HG03442 (cell line): ENCODE data around the gene CLK3.
"Not testable (repeated sequence)": the region's sequence is repeated elsewhere in the genome, so short reads cannot be mapped to it uniquely, and the experiment has no call there.

Source experiments
- ATAC-seq: cut with Tn5 transposase; IDR thresholded peaks from one replicate; pipeline ENCODE4 v1.9.1; 2021; ENCODE audit warnings: mild to moderate bottlenecking, moderate library complexity; ENCODE audit not compliant: unreplicated experiment

The CLK3 gene

DNA sequence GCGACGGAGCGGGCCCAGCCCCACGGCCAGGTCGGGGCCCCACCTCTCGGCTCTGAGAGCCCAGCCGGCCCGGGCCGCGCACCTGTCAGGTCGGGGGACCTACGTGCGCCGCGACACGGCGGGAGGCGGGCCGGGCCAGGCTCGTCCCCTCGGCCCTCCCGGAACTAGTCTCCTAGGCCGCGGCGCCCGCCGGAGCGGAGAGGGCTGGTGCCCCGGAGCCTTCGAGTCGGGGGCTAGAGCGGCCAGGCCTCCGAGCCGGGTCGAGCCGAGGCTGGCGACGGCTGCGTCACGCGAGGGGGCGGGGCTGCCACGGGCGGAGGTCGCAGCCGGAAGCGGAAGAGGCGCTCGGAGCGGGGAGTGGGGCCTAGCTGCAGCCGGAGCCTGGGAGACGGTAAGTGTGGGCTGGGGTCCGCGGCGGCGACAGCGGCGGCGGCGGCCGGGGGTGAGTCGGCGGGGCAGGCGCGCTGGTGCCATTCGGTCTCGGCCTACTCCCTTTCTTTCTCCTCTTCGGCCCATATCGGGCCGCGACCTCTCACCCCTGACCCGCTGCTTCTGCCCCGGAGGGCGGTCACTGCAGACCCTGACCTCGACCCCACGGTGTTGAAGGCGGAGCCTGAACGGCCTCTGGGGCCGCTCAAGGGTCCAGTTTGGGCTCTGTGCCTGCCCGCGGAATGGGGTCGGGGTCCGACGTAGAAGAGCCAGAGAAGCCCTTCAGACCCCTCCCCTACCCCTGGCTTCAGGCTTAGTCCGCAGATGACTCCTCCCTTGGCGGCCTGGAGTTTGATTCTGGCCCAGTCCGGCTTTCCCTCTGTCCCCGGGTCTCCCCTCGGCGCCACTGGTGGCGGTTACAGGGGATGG, at the start of gene CLK3:
CLK3 (plus strand) TSS at position 329 of the 858 bp plus-strand sequence. CDS start 3,361 bp downstream, outside the sequence.
- peak; percentile 68 for ATAC-seq

DNA sequence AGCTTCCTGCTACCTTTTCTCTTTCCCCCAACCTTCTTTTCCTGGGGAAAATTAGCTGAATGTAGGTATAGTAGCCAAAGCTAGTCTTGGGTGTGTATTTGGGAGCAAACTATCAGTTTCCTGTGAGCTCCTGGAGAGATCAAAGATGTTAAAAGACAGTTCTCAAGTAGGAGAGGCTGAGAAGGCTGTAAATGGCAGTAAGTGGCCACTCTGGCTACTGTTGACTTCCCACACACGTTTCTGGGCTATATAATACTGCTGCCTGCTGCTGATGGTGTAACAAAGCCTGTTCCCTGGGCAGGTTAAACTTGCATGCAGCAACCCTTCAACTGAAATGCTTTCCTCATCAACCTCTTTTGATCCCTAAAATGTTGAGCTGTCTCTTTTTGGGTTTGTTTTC, 47.0 kb upstream of the CLK3 start:
- ATAC-seq, result no peak

DNA sequence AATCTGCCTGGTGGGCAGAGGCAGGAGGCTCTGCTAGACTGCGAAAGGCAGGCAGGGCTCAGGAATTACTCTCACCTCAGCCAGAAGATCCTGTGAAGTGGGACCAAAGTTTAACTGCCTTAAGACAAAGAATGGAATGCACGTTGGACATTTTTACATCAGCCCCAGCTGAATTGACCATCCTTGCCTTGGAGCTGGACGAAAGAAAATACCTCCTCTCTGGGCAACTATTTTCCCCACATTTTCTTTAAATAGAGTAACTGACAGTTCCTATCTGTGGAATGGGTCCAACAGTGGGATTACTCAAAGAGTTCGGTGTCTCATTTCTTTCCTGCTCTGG, 45.9 kb upstream of the CLK3 start:
- ATAC-seq, result no peak

DNA sequence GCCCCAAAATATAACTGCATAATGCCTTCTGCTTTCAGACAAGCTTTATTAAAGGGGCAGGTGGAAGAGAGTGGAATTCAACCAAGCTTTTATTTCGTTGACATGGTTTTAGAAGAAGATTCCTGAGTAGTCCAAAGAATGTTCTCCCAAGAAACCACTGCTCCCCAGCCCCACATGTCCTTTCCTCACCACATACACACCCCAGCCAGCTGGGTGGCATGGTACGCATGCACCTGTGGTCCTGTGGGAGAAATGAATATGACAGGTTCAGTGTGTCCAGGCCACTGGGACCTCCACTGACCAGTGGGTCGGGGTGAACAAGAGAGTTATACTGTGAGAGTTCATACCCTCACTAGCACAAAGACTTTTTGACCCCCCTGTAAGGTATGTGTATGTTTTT, 44.4 kb upstream of the CLK3 start:
- no peak for ATAC-seq

DNA sequence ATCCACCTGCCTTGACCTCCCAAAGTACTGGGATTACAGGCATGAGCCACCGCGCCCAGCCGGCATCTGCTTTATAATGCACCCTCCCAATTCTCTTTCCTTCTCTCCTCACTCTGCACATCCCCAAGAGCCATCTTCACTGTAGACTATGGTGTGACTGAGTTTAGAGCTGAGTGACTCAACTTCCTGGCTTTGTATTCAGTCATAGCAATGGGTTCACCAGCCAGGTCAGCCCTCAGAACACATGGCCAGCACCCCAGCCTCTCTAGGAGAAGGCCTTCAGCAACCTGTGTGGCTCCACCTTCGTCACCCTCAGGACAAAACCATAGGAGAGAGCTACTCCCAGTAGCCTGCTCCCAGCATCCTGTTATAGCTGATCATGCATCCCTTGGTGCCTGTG, 41.6 kb upstream of the CLK3 start:
- no peak for ATAC-seq

DNA sequence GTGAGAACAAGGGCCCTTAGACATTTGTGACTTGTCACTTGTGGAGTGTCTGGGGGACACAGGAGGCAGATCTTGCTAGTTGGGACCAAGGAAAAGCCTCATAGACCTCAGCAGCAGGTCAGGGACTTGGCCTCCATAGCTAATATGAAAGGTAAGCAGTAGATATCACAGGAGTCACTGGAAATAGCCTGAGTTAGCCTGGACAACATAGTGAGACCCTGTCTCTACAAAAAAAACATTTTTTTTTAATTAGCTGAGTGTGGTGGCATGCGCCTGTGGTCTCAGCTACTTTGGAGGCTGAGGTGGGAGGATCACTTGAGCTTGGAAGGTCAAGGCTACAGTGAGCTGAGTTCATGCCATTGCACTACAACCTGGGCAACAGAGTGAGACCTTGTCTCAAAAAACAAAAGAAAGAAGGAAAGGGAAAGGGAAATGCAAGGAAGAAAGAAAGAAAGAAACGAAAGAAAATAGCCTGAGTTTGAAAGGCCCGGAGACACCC, 37.1 kb upstream of the CLK3 start:
- ATAC-seq, result no peak

DNA sequence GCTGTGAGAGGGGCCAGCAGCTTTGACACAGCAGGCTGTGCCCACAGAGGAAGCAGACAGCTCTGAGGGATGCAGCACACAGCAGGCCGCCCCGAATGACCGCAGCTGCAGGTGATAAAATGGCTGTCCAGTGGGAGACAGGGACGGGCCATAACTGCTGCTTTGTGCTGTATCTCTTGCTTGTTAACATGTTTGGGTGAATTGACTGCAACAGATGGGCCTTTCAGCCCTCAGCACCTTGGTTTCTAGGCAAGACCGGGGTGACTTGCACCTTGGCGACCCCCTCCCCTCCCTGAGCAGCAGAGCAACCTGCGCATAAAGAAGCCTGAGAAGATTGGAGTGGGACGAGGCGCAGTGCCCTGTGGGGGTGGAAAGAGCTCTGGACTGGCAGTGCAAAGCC, 36.6 kb upstream of the CLK3 start:
- no peak for ATAC-seq

DNA sequence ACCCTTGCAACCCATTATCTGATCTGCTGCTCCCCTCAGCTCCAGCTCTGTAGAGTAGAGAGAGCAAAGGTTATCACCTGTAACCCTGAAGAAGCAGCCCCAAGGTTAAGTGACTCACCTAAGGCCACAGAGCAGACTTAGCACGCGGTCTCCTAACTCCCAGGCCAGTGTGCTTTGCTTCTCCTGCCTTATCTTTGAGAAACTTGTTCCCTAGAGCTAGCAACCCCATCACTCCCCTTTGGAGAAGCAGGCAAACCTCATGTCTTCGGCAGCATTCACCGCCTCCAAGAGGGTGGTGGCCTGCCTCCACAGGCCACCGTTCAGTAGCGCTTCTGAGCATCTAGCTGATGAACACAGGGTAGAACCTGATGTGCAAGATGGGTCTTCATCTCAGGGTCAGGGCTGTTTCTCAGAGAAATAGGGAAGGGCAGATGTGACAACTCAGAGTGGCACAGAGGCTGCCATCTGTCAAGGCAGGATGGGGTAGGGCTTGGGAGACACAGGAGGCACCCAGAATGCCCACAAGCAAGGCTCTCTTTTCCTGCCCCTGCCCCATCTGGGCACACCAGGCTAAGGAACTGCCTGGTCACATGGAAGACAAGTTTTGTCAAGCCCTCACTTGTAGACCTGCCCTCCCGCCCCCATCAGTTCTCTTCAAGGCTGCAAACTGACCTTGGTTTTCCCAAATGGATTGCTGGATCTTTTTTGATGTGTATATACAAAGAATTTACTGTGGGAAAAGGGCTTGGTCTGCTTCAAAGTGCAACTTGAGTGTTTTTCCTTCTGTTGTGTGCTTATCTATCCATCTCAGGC, 34.9 kb upstream of the CLK3 start:
- no peak for ATAC-seq

DNA sequence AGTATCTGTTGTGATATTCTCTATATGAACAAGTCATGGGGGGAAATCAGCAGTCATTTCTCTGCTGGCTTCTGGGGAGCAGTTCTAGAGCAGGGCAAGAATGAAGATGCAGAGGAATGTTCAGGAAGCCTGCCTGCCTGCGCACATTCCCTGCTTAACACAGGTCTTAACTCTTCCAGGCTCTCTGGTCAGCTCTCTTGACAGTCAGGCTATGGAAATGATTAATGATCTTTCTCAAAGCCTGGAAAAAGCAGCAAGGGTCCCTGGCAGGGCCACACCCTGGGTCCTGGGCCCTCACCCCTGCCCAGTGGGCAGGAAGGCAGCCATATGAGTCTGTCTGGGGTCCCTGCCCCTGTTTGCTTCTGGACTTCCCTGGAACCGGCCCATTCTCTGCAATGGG, 31.4 kb upstream of the CLK3 start:
- ATAC-seq, result no peak

DNA sequence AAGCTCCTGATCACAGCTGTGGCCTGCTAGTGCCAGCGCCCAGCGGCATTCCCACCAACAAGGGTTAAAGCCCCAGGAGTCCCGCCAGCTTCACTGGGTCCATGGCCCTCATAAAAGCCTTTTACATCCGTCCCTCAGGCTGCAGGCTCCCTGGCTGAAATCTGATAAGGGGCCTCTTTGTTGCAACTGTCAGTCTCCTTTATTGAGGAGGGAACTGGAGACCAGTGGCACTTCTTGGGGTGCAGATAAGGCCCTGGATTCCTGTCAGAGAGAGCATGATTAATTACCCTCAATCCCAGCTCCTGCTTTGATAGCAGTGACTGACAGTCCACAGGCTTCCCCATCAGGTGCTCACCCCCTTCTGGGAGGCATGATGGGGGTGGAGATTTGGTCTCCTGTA, 30.9 kb upstream of the CLK3 start:
- no peak for ATAC-seq

DNA sequence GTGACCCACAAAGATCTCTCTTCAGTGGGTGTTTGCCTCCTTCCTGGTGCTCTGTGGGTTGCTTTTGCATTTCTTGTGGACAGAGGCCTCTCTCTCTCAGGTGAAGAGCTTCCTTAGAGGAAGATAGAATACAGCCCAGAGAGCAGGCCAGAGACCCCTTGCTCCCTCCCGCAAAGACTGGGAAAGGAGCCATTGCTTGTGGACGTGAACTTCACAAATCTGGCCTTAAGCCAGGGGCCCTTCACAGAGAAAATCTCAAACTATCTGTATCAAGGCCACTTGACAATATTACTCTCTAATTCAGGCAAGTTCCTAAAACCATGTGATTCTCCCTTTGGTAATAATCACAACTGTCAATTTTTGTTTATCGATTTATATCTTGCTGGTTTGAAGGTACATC, 30.4 kb upstream of the CLK3 start:
- ATAC-seq, result no peak

DNA sequence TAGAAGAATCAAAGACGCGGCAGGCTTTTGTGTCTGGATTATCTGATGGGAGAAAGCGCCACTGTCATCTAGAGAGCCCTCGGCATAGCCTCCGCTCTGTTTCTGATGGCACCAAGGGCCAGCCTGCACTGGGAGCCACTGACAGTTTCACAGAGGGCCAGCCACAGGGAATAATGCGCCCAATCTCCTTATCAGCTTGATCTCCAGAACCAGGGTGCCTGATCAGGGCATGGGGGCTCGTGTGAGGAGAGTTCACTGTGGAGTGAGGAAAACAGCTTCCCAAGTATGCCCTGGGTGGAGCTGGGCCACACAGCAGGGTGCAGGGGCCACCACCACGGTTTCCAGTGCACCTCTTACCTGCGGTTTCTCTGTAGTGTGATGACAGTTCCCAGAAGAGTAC, 29.8 kb upstream of the CLK3 start:
- ATAC-seq, result no peak

DNA sequence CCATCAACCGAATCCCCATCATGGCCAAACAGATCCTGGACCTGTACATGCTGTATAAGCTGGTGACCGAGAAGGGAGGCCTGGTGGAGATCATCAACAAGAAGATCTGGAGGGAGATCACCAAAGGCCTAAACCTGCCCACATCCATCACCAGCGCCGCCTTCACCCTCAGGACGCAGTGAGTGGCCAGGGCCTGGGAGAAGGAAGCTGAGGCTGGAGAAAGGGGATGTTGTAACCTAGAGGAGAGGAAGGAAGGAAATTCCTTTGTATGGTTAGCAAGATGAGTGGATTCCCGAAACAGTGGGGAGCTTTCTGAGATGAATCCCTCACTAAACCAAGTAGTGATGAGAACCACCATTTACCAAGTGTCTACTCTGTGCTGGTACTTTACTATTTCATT, 25.8 kb upstream of the CLK3 start:
- no peak for ATAC-seq

DNA sequence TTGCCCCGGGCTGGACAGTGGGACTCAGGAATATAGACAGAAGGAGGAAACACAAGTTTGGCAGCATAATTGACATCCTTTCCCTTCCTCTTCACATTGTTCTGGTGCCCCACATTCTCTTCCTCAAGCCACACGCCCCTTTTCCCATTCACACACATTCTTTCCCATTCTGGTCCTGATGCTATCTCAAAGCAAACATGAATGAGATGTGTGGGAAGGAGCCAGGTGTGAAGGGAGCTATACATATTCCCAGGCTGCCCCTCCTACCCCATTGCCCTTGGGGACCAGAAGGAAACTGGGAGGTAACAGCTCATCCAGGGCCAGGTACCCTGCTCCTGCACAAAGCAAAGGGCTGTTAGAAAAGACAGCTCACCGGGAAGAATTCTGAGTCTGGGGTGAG, 23.4 kb upstream of the CLK3 start:
- no peak for ATAC-seq

DNA sequence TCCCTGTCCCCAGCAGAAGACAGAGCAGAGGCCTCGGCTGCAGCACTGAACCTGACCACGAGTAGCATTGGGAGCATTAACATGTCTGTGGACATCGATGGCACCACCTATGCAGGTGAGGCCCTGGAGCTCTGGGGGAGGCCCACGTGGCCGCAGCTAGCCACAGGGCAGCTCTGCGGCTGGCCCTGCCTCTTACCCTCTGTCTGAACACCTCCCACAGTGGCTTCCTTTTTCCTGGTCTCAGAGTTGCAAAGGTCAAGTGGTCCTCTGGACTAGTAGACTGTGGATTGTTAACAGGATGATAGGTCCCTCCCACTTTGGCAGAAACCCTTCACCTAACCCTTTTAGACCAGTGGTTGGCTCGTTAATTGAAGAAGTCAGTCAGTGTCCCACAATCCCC, 22.5 kb upstream of the CLK3 start:
- no peak for ATAC-seq

DNA sequence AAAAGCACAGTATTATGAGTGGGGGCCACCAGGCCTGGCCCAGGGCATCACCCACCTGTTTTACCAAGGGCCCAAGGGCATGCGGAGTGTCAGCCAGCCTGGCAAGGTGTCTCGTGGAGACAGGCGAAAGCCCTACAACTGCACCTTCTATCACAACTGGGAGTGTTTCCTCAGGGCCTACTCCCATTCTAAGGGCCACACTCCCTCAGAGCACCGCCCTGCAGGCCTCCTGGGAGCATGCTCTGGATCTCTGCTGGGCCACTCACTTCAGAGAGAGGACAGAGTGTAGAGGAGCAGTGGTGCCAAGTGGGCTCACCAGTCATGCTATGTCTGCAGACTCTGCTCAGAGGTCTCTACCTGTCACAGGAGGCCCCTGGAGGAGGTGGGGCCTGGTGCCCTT, 21.2 kb upstream of the CLK3 start:
- ATAC-seq, result no peak

DNA sequence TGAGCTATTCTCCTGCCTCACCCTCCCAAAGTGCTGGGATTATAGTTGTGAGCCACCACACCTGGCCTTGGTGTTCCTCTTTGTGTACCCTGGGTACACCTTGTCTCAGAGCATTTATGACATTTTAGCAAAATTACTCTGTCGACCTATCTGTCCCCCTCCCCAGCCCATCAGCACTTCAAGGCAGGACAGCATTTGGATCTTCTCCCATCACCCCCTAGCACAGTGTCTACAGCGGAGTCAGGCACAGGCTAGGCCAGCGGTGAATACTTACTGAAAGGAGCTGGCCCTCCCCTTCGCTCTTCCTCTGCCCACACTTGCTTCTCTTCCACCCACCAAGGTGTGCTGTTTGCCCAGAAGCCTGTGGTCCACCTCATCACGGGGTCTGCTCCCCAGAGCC, 20.4 kb upstream of the CLK3 start:
- ATAC-seq, result no peak

DNA sequence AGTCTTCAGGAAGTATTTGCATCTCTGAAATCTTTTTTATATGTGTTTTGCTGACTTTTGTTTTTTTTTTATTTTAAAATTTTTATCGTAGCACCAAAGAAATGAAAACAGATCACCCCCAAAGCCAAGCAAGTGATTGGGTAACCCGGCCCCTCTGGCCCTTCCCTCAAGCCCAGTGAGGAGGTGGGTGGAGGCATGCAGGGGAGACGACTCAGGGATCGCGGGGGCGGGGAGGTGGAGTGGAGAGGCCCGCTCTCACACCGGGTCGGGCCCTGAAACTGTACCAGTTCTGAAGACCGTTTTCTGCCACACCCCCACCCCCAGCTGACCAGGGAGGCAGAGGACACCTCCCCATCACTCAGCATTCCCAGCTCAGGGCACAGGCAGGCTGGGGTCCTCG, 18.9 kb upstream of the CLK3 start:
- ATAC-seq, result not testable (repeated sequence)

DNA sequence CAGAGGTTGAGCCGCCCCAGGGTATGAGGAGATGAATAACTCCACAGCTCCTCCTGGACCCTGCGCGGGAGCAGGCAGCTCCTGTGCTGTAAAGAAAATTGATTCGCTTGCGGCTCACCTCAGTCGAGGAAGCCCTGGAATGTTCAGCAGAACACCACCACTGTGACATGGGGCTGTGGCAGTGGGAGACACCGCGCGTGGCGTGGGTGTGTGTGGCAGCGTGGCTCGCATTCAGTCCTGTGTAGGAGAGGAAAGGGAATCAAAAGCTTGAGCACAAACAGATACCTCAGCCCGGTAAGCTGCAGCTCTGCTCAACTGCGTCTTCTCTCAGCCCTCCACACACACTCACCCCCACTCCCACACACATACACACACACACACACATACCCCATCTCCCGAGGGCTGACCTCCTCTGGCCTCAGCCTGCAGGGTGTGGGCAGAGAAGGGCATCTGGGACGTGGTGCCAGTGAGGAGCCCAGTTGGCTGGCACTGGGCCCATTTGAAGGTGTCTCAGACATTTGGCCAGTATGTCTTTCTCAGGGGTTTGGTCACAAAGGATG, 18.4 kb upstream of the CLK3 start:
- ATAC-seq, result not testable (repeated sequence)

DNA sequence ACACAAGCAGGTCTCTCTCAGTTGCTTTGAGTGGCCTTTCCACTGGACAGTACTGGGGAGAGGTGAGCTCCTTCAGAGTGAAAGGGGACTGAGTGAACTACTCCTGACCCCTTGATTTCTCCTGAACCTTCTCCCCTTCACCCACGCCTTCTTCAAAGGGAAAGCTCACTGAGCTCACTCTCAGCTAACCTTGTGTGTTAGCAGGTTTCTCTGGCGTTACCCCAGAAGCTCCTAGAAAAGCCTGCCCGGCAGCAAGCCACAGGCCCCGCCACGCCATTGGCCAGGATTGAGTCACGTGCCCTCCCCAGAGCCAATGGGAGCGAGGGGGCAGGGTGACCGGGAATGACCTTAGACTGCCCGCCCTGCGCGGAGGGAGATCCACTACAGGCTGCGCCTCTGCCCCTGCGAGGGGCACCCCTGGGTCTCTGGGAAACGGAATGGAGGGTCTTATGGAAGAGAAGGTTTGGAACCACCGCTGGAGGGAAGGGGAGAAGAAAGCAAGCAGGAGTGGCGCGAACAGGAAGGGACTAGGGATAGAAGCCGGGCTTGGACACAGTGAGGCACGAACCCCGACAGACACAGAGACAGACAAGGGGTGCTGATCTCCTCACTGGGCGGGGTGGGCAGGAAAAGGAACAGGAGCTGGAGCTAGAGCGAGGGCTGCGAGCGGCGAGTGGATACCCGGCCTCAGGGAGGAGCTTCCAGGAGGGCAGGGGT, 17.4 kb upstream of the CLK3 start:
- ATAC-seq, result peak; percentile 84

DNA sequence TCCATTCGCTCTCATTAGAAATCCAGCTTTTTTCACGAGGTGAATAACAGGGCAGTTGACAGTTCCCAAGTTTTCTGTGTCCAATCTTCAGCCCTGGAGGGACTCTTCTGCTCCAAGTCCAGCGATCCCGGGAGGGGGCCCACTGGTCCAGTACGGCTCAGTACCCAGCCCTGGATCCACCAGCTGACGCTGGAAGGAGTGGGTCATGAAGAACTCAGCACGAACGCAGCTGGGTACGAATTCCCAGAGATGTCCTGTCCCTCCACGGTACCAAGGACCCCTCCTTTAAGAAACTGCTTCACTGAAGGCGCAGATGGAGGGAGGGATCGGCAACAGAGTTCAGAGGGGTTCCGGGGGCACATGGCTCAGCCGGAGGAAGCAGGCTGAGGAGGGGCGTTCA, 16.5 kb upstream of the CLK3 start:
- no peak for ATAC-seq
